ENCODE data around the gene SCGB1D4. TPM values are rescaled to one million over a fixed set of nuclear protein-coding genes. Genes with fewer than 3 reads are reported as not detected.
A peak's percentile ranks its signal among the peaks of the same experiment; 100 is the strongest.
"Not testable (repeated sequence)": the region's sequence is repeated elsewhere in the genome, so short reads cannot be mapped to it uniquely, and the experiment has no call there.

Gene SCGB1D4
- total and polyA plus RNA-seq, 2 experiments from 2014 or later = not detected

DNA sequence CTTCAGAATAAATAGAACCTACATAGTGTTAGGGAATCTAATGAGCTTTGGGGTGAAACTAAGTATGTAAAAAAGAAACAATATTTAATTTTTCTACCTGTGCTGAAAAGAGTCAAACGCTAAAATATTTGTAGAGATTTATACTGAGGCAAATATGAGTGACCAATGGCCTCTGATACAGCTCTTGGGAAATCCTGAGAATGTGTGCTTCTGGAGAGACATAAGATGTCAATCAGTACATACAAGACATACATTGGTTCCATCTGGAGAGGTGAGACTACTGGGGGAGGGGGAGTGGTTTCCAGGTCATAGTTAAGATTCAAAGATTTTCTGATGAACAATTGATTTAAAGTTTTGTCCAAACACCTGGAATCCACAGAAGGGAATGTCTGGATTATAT is 39.3 kb upstream of the SCGB1D4 start:
- peaks cover 45% of the 10 kb centered on the region for H3K27me3 ChIP-seq
- no peaks in the 10 kb centered on the region for H3K36me3 ChIP-seq
- TF ChIP-seq, protein P1, sequence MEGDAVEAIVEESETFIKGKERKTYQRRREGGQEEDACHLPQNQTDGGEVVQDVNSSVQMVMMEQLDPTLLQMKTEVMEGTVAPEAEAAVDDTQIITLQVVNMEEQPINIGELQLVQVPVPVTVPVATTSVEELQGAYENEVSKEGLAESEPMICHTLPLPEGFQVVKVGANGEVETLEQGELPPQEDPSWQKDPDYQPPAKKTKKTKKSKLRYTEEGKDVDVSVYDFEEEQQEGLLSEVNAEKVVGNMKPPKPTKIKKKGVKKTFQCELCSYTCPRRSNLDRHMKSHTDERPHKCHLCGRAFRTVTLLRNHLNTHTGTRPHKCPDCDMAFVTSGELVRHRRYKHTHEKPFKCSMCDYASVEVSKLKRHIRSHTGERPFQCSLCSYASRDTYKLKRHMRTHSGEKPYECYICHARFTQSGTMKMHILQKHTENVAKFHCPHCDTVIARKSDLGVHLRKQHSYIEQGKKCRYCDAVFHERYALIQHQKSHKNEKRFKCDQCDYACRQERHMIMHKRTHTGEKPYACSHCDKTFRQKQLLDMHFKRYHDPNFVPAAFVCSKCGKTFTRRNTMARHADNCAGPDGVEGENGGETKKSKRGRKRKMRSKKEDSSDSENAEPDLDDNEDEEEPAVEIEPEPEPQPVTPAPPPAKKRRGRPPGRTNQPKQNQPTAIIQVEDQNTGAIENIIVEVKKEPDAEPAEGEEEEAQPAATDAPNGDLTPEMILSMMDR (IDR thresholded peaks at IDR 0.05; ENCODE audit: low read depth, low read length) = no peak
- peak overlapping the region; percentile 45 for H3K4me3 ChIP-seq
- no peaks in the 10 kb centered on the region for H3K9me3 ChIP-seq (ENCODE audit: low read depth)
- no peaks in the 10 kb centered on the region for H3K4me1 ChIP-seq (ENCODE audit: low read depth)
- no peak overlapping the region for H3K27ac ChIP-seq
- DNase-seq (ENCODE audit: low read depth in 1 of 2, low spot score in 1 of 2) = no peak

DNA sequence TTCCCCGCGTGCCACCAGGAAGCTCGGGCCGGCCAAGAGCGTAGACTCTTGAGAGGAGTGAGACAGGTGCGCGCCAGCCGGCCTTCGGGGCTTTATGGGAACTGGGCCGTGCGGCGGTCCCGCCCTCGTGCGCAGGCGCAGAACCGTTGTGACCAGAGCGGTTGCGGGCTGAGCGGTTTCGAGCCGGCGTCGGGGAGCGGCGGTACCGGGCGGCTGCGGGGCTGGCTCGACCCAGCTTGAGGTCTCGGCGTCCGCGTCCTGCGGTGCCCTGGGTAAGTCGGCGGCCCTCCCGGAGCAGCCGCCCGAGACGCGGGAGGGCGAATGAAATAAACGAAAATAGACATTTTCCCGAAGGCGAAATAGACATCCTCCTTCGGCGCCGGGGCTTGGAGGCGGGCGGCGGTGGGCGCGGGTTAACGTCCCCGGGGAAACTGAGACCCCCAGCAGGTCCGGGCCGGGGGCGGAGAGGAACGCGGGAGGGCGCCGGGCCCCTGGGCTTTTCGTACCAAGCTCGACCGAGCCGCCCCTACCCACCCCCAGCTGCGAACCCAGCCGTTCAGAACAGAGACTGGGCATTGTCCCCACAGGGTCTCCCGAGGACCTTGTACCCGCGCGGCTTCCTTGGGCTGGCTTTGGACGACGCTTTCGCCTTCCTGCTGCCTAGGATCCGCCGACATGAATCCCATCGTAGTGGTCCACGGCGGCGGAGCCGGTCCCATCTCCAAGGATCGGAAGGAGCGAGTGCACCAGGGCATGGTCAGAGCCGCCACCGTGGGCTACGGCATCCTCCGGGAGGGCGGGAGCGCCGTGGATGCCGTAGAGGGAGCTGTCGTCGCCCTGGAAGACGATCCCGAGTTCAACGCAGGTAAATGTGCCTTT is 38.7 kb upstream of the SCGB1D4 start, which contains the start of gene ASRGL1:
Gene ASRGL1, plus strand, starts transcription at position 146 of the 879 bp plus-strand sequence. Its CDS starts 530 bp downstream, at position 676.
- H3K27me3 ChIP-seq = peaks cover 52% of the 10 kb centered on the region
- H3K9me3 ChIP-seq (ENCODE audit: low read depth) = no peaks in the 10 kb centered on the region
- peak within 1 kb of the TSS; percentile 45 for H3K4me3 ChIP-seq
- peak; percentile 57 to 82 for DNase-seq (ENCODE audit: low read depth in 1 of 2, low spot score in 1 of 2)
- H3K36me3 ChIP-seq = no peaks in the 10 kb centered on the region
- TF ChIP-seq, protein P1 (IDR thresholded peaks at IDR 0.05; ENCODE audit: low read depth, low read length) = no peak
- H3K4me1 ChIP-seq (ENCODE audit: low read depth) = no peaks in the 10 kb centered on the region
- H3K27ac ChIP-seq = no peak within 1 kb of the TSS

DNA sequence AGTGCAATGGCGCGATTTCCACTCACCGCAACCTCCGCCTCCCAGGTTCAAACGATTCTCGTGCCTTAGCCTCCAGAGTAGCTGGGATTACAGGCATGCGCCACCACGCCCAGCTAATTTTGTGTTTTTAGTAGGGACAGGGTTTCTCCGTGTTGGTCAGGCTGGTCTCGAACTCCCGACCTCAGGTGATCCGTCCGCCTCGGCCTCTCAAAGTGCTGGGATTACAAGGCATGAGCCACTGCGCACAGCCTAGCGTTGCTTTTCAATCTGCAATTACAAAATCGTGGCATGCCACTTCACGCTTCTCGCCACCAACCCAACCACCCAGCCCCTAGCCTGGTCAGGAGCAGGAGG is 38.1 kb upstream of the SCGB1D4 start:
- DNase-seq (ENCODE audit: low read depth in 1 of 2, low spot score in 1 of 2); H3K36me3 ChIP-seq; H3K27ac ChIP-seq; H3K9me3 ChIP-seq (ENCODE audit: low read depth); H3K4me1 ChIP-seq (ENCODE audit: low read depth): not testable (repeated sequence)
- Histone ChIP-seq H3K27me3 (peaks cover 58% of the 10 kb centered on the region), H3K4me3 (peak overlapping the region; percentile 45)

DNA sequence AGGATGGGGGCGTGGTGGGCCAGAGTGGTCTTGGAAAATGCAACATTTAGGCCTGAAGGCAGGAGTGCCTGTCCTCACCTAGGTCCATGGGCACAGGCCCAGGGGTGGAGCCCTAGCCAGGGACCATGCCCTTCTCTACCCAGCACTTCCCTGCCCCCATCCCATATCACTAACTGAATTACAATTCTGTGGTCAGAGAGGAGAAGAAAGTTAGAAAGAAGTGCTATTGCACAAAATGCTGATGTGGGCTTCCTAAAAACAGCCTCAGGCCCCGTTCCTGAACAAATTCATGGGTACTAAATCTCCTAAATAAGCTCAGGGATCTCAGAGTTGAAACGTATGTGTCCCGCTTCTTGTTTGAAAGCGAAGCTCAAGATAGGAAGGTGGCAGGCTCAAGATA is 34.9 kb upstream of the SCGB1D4 start:
- Histone ChIP-seq H3K4me3 (no peak overlapping the region), H3K9me3 (ENCODE audit: low read depth) (no peaks in the 10 kb centered on the region), H3K36me3 (no peaks in the 10 kb centered on the region), H3K27ac (no peak overlapping the region), H3K27me3 (peaks cover 68% of the 10 kb centered on the region), H3K4me1 (ENCODE audit: low read depth) (no peaks in the 10 kb centered on the region)
- DNase-seq (ENCODE audit: low read depth in 1 of 2, low spot score in 1 of 2) = no peak
- TF ChIP-seq, protein P1 (IDR thresholded peaks at IDR 0.05; ENCODE audit: low read depth, low read length) = no peak

DNA sequence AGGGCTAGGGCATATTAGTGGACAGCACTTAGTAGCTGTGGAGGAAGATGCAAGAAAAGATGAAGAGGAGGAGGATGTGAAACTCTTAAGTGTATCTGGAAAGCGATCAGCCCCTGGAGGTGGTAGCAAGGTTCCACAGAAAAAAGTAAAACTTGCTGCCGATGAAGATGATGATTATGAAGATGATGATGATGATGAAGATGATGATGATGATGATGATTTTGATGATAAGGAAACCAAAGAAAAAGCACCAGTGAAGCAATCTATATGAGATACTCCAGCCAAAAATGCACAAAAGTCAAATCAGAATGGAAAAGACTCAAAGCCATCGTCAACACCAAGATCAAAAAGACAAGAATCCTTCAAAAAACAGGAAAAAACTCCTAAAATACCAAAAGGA is 32.4 kb upstream of the SCGB1D4 start:
- H3K27ac ChIP-seq, H3K4me3 ChIP-seq: not testable (repeated sequence)
- H3K27me3 ChIP-seq = peaks cover 53% of the 10 kb centered on the region

DNA sequence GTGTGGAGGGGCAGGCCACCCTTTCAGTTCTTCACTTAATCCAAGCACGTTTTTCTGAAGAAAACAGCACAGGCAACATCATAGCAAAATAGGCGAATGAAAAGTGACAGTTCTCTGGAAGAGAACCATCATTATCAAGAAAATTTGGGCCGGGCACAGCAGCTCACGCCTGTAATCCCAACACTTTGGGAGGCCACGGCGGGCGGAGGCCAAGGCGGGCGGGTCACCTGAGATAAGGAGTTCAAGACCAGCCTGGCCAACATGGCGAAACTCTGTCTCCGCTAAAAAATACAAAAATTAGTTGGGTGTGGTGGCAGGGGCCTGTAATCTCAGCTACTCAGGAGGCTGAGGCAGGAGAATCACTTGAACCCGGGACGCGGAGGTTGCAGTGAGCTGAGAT is 28.7 kb upstream of the SCGB1D4 start:
- H3K4me3 ChIP-seq; H3K4me1 ChIP-seq (ENCODE audit: low read depth); DNase-seq (ENCODE audit: low read depth in 1 of 2, low spot score in 1 of 2); H3K36me3 ChIP-seq; H3K27ac ChIP-seq; H3K9me3 ChIP-seq (ENCODE audit: low read depth): not testable (repeated sequence)
- H3K27me3 ChIP-seq = peaks cover 34% of the 10 kb centered on the region

More for the DNA sequence above, 32.4 kb upstream of the SCGB1D4 start:
- not testable (repeated sequence) for H3K9me3 ChIP-seq (ENCODE audit: low read depth); DNase-seq (ENCODE audit: low read depth in 1 of 2, low spot score in 1 of 2); H3K4me1 ChIP-seq (ENCODE audit: low read depth); H3K36me3 ChIP-seq

DNA sequence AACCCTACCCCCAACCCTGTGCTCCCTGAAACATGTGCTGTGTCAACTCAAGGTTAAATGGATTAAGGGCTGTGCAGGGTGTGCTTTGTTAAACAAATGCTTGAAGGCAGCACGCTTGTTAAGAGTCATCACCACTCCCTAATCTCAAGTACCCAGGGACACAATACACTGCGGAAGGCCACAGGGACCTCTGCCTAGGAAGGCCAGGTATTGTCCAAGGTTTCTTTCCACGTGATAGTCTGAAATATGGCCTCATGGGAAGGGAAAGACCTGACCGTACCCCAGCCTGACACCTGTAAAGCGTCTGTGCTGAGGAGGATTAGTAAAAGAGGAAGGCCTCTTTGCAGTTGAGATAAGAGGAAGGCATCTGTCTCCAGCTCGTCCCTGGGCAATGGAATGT is 27.8 kb upstream of the SCGB1D4 start:
- H3K9me3 ChIP-seq (ENCODE audit: low read depth); DNase-seq (ENCODE audit: low read depth in 1 of 2, low spot score in 1 of 2); H3K27ac ChIP-seq; H3K4me3 ChIP-seq; H3K4me1 ChIP-seq (ENCODE audit: low read depth); H3K36me3 ChIP-seq: not testable (repeated sequence)
- peaks cover 31% of the 10 kb centered on the region for H3K27me3 ChIP-seq

DNA sequence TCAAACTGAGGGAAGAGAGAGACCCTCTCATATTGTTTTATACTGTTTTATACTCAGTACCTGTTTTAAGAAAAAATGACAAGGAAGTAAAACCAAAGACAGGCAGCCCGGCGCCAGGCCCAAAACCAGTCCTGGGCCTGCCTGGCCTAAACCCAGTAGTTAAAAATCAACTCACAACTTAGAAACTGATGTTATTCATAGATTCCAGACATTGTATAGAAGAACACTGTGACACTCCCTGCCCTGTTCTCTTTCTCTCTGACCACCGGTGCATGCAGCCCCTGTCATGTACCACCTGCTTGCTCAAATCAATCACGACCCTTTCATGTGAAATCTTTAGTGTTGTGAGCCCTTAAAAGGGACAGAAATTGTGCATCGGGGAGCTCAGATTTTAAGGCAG is 26.9 kb upstream of the SCGB1D4 start:
- not testable (repeated sequence) for H3K9me3 ChIP-seq (ENCODE audit: low read depth)

More for the DNA sequence above, 26.9 kb upstream of the SCGB1D4 start:
- H3K36me3 ChIP-seq; H3K4me1 ChIP-seq (ENCODE audit: low read depth); H3K4me3 ChIP-seq; DNase-seq (ENCODE audit: low read depth in 1 of 2, low spot score in 1 of 2); H3K27ac ChIP-seq: not testable (repeated sequence)
- peaks cover 31% of the 10 kb centered on the region for H3K27me3 ChIP-seq
